Activated T-cell treated with anti-CD3 and anti-CD28 coated beads, Interleukin-2, amount 50 U/mL, for 24 hours (primary cell): ENCODE measurements around the gene CILP2.

ENCODE experiments used
- DNase-seq: peaks from one replicate; pipeline ENCODE4 v3.0.0-alpha.2; 2020
- H3K27ac Mint-ChIP-seq: 2 replicates; pipeline ENCODE4 v1.8.0; 2020; ENCODE audit warnings: mild to moderate bottlenecking, mixed read lengths
- H3K27me3 Mint-ChIP-seq: 2 replicates; pipeline ENCODE4 v1.8.0; 2020; ENCODE audit warnings: mixed read lengths
- H3K36me3 Mint-ChIP-seq: 2 replicates; pipeline ENCODE4 v1.8.0; 2020; ENCODE audit warnings: low read depth, mixed read lengths
- H3K4me1 Mint-ChIP-seq: 2 replicates; pipeline ENCODE4 v1.8.0; 2020; ENCODE audit warnings: low read depth, mixed read lengths
- H3K4me3 Mint-ChIP-seq: 2 replicates; pipeline ENCODE4 v1.8.0; 2020; ENCODE audit warnings: mild to moderate bottlenecking, moderate library complexity, mixed read lengths
- H3K9me3 Mint-ChIP-seq: 2 replicates; pipeline ENCODE4 v1.8.0; 2020; ENCODE audit warnings: mixed read lengths

Gene CILP2

DNA sequence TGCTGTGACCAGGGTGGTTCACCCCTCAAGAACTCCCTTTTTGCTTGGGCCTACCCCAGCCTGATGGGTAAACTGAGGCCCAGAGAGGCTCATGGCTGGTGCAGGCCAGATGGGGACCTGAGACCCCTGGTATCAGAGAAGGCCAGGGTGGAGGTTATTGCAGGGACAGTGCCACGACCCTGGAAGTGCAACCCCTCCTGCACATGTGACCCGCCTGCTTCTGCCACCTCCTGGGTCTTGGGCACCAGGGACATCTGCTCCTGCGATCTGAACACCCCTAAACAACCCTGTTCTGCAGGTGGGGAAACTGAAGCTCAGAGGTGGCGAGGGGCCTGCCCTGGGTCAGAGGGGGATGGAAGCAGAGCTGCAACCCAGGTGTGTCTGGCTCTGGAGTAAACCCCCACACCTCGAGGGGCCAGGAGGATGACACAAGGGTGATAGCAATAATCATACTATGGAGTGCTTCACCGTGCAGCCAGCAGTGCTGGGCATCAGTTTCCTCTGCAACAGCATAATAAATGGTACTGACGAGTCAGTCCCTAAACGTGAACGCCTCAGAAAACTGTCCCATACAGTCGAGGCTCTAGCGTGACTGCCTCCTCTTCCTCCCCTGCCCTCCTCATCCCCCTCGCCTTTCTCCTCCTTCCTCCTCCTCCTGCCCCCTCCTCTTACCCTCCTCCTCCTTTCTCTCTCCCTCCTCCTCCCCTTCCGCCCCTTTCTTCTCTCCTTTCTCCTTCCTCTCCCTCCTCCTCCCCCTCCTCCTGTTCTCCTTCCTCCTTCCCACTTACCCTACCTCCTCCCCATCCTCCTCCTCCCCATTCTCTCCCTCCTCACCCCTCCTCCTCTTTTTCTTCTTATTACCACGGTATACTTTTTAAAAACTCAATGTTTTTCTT lies 5.0 kb upstream of the CILP2 start:
- H3K27me3 Mint-ChIP-seq = no peaks in the 10 kb centered on the region
- H3K36me3 Mint-ChIP-seq = peaks cover 31% of the 10 kb centered on the region
- DNase-seq = no peak
- no peak overlapping the region for H3K4me3 Mint-ChIP-seq
- no peak overlapping the region for H3K27ac Mint-ChIP-seq
- peaks cover 11% of the 10 kb centered on the region for H3K4me1 Mint-ChIP-seq
- no peaks in the 10 kb centered on the region for H3K9me3 Mint-ChIP-seq

DNA sequence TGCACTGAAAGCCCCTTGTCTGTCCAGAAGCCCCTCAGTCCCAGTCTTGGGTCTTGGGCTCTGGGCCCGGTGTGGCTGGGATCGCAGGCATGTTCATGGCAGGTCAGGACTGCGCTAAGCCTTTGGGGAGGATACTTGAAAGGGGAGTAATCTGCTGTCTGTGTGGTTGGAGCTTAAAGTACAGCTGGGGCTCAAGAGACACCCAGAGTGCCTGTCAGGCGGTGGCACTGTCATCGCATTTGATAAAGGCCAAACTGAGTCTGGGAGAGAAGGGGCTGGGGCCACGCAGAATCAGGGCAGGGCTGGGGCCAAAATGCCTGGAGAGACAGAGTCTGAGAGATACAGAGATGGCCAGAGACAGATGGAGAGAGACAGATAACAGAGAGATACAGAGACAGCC lies 4.2 kb upstream of the CILP2 start:
- peaks cover 4% of the 10 kb centered on the region for H3K27me3 Mint-ChIP-seq
- no peak for DNase-seq
- H3K4me3 Mint-ChIP-seq = no peak overlapping the region
- H3K9me3 Mint-ChIP-seq = no peaks in the 10 kb centered on the region
- H3K4me1 Mint-ChIP-seq = peaks cover 16% of the 10 kb centered on the region
- no peak overlapping the region for H3K27ac Mint-ChIP-seq
- peaks cover 25% of the 10 kb centered on the region for H3K36me3 Mint-ChIP-seq

DNA sequence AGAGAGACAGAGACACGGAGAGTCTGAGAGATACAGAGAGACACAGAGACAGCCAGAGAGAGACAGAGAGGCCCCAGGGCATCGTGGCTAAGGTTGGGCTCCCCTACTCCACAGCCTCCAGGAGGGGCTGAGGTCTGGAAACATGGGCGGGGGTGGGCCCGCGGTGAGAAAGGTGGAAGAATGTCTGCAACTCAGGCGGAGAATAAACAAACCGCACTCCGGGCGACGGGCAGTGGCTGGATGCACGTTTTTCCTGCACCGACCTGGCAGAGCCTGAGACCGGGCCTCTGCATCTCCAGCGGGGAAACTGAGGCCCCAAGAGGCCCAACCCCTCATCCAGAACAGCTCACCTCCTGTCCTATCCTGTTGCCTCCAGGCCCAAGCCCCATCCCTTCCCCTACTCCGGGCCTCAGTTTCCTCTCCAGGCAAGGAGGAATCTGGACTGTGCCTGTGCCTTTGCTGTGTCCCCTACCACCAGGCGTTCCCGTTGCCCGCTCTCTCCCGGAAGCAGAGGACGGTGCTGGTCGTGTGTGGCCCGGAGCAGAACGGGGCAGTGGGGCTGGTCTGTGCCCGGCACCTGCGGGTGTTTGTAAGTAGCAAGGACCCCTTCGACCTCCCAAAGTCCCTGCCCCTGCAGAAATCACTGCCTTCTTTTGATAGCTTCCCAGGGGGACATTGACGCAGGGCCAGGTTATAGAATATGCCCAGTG lies 3.4 kb upstream of the CILP2 start:
- Mint-ChIP-seq H3K27me3 (peaks cover 7% of the 10 kb centered on the region), H3K36me3 (peaks cover 16% of the 10 kb centered on the region), H3K4me1 (peaks cover 19% of the 10 kb centered on the region), H3K27ac (no peak overlapping the region), H3K4me3 (no peak overlapping the region), H3K9me3 (no peaks in the 10 kb centered on the region)
- DNase-seq = no peak

DNA sequence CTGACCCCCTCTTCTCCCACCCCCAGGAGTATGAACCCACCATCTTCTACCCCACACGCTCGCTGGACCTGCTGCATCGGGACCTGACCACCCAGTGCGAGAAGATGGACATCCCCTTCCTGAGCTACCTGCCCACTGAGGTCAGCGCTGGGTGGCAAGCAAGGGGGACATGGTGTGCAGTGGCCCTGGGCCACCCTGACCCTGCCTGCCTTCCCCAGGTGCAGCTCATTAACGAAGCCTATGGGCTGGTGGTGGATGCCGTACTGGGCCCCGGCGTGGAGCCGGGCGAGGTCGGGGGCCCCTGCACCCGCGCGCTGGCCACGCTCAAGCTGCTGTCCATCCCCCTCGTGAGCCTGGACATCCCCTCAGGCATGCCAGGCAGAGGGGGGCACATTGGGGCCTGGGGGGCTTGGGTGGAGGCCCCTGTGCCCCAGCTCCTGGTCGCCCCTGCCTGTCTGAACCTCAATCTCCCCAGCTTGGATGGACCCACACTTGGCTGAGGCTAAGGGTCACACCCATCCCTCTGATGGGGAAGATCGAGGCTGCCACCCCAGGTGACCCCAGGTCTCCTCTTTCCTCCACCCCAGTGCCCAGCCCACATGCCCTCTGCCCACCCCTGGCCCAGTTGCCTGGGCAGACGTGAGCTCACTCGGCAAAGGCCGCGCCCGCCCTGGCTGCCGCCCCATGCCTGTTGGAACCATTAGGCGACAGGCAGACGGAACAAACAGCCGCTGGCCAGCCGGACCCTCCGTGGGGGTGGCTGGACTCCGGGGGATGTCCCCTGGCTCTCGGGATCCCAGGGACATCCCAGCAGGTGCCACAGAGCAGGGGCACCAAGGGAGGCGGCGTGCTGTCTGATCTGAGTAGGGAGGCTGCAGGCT lies 2.5 kb upstream of the CILP2 start:
- Mint-ChIP-seq H3K9me3 (no peaks in the 10 kb centered on the region), H3K4me3 (no peak overlapping the region), H3K27ac (peak overlapping the region; percentile 67), H3K4me1 (peaks cover 20% of the 10 kb centered on the region), H3K36me3 (peaks cover 13% of the 10 kb centered on the region), H3K27me3 (peaks cover 7% of the 10 kb centered on the region)
- DNase-seq = no peak

DNA sequence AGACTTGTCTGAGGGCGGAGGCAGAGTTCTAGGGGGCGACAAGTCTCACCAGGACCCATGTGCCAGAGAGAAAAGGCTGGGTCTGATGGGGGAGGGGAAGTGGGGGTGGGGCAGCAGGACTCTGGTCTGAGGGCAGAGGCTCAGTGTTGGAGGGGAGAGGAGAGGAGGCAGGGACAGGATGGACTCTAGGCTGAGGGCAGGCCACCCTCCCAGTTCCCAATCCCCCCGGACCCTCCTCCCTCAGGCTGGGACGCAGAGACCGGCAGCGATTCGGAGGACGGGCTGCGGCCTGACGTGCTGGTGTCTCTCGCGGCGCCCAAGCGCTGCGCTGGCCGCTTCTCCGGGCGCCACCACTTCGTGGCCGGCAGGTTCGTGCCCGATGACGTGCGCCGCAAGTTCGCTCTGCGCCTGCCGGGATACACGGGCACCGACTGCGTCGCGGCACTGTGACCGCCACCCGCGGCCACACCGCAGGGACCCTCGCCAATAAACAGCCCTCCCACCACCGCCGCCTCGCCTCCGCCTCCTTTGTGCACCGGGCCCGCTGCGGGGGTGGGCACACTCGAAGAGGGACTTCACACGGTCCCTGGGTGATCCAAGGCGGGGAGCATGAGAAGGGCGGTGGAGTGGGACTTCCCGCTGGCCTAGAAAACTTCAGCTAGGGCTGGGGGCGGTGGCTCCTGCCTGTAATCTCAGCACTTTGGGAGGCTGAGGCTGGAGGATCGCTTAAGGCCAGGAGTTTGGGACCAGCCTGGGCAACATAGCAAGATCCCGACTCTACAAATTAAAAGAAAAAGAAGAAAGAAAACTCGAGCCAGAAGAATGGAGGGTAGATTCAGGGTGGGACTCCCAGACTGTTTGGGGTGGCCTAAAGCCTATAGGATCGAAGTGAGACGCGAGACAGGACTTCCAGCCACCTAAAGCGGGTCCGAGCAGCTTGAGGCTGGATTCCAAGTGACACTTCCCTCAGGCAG lies 703 bp upstream of the CILP2 start:
- peaks cover 7% of the 10 kb centered on the region for H3K27me3 Mint-ChIP-seq
- no peaks in the 10 kb centered on the region for H3K36me3 Mint-ChIP-seq
- H3K4me3 Mint-ChIP-seq = no peak overlapping the region
- no peak for DNase-seq
- H3K4me1 Mint-ChIP-seq = peaks cover 24% of the 10 kb centered on the region
- H3K27ac Mint-ChIP-seq = peak overlapping the region; percentile 56
- no peaks in the 10 kb centered on the region for H3K9me3 Mint-ChIP-seq

DNA sequence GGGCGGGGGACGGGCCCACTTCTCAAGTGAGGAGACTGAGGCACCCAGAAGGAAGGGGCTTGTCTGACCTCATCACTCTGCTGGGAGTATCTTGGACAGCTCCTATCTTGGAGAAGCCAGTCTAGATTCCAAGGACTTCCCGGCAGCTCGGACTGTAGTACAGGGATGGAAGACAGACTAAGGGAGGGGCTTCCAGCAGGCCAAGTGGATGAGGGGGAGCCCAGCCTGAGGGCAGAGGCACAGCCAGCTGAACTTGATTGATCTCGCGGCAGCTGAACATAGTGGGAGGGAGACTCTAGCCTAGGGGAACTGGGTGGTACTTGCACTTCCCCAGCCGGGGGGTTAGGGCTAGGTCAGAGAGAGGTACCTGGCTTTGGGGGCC lies 711 bp downstream of the CILP2 start:
- no peak for DNase-seq
- Mint-ChIP-seq H3K27me3 (peaks cover 7% of the 10 kb centered on the region), H3K36me3 (no peaks in the 10 kb centered on the region), H3K4me3 (peak overlapping the region; percentile 30), H3K4me1 (peaks cover 24% of the 10 kb centered on the region), H3K27ac (peak overlapping the region; percentile 71), H3K9me3 (no peaks in the 10 kb centered on the region)

DNA sequence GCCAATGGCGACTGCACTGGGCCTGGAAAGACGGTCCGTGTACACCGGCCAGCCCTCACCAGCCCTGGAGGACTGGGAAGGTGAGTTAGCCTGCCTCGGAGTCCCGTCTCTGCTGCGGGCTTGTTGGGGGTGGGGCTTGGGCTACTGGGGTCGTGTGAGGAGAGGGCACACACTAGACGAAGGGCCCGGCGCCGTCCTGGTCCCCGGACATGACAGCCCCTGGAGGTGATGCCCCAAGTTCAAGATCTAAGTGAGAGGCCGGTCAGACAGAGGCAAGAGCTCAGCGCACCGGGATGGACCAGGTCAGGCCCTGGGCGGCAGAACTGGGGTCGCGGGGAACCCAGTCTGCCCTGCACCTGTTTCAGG lies 1.6 kb downstream of the CILP2 start:
- DNase-seq = no peak
- H3K9me3 Mint-ChIP-seq = no peaks in the 10 kb centered on the region
- peaks cover 7% of the 10 kb centered on the region for H3K27me3 Mint-ChIP-seq
- peaks cover 24% of the 10 kb centered on the region for H3K4me1 Mint-ChIP-seq
- no peaks in the 10 kb centered on the region for H3K36me3 Mint-ChIP-seq
- H3K4me3 Mint-ChIP-seq = no peak overlapping the region
- H3K27ac Mint-ChIP-seq = no peak overlapping the region

DNA sequence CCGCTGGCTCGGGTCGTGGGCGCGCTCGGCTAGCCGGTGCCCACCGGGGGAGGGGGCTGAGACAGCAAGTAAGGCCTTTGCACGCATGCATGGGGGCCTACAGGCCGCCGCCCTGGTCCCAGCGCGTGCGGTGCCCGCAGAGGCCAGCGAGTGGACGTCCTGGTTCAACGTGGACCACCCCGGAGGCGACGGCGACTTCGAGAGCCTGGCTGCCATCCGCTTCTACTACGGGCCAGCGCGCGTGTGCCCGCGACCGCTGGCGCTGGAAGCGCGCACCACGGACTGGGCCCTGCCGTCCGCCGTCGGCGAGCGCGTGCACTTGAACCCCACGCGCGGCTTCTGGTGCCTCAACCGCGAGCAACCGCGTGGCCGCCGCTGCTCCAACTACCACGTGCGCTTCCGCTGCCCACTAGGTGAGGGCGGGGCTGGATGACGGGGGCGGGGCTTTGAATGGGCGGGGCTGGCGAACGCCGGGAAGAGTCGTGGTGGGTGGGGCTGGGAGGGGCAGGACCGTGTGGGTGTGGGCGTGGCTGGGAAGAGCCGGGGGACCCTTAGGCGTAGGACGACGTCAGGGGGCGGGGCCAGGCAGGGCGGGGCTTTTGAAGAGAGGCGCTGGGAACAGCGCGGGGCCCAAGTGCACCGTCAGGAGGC lies 2.1 kb downstream of the CILP2 start:
- H3K4me1 Mint-ChIP-seq = peaks cover 24% of the 10 kb centered on the region
- peak; percentile 78 for DNase-seq
- peak overlapping the region; percentile 60 for H3K4me3 Mint-ChIP-seq
- peak overlapping the region; percentile 73 for H3K27ac Mint-ChIP-seq
- H3K9me3 Mint-ChIP-seq = no peaks in the 10 kb centered on the region
- no peaks in the 10 kb centered on the region for H3K36me3 Mint-ChIP-seq
- H3K27me3 Mint-ChIP-seq = peaks cover 7% of the 10 kb centered on the region

DNA sequence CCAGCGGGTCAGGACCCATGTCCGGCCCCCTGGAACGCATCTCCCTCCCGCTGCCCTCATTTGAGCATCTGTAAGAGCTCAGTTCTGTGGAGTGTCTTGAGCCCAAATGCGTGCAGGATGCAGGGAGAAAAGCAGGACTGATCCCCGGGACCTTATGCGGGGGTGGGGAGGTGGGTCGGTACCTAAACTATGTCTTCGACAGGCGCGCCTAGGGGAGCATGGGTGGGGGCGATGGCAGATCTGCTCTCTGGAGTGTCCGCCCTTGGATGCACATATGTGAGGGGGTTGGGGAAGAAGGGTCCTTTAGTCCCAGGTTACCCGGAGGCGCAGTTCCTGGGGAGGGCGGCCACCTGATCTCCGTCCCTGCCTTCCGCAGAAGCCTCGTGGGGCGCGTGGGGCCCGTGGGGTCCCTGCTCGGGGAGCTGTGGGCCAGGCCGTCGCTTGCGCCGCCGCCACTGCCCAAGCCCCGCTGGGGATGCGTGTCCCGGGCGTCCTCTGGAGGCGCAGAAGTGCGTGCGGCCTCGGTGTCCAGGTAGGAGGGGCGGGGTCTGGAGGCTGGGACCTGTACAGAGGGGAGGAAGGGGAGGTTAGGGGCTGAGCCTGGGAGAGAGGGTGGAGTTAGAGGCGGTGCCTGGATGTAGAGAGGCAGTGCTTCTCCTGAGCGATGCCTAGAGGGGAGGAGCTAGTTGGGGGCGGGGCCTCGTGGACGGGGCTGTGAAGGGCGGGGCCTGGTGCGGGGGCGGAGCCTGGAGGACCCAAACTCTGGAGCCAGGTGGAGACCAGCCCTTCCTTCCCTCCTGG lies 2.9 kb downstream of the CILP2 start:
- Mint-ChIP-seq H3K9me3 (no peaks in the 10 kb centered on the region), H3K27ac (peak overlapping the region; percentile 73), H3K27me3 (peaks cover 7% of the 10 kb centered on the region), H3K4me3 (peak overlapping the region; percentile 60), H3K4me1 (peaks cover 24% of the 10 kb centered on the region), H3K36me3 (no peaks in the 10 kb centered on the region)
- DNase-seq = peak; percentile 84

DNA sequence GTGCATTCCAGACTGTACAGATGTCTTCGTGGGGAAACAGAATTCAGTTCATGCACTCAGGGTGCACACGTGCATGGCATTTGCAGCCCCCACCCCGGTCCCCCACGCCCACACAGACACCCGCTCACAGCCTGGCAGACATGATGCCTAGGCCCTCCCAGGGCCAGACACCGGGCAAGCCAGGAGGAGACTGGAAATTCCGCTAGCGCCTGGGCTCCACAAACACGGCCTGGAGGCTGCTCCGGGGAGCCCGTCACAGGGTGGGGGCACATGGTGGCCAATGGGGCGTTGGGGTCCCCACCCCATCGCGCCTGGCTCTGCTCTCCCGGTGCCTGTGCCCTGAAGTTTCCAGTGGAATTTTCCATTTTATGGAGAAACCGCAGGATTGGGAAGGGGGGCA lies 3.6 kb downstream of the CILP2 start:
- DNase-seq = no peak
- Mint-ChIP-seq H3K36me3 (no peaks in the 10 kb centered on the region), H3K4me3 (no peak overlapping the region), H3K4me1 (peaks cover 24% of the 10 kb centered on the region), H3K9me3 (no peaks in the 10 kb centered on the region), H3K27ac (no peak overlapping the region), H3K27me3 (peaks cover 7% of the 10 kb centered on the region)

DNA sequence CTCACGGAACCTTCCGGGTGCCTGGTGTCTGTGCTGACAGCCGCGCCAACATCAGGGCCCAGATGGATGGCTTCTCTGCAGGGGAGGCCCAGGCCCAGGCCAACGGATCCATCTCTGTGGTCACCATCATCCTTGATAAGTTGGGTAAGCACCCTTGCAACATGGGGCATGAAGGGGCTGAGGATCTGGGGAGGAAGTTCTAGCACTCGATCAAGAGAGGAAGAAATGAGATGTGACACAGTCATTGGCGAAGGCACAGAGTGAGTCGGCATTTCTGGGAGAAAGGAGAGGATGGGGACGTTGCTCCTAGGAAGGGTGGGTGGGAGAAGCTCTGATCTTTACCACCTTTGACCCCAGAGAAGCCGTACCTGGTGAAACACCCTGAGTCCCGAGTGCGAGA lies 4.4 kb downstream of the CILP2 start:
- peaks cover 24% of the 10 kb centered on the region for H3K4me1 Mint-ChIP-seq
- no peak overlapping the region for H3K27ac Mint-ChIP-seq
- H3K4me3 Mint-ChIP-seq = no peak overlapping the region
- H3K36me3 Mint-ChIP-seq = no peaks in the 10 kb centered on the region
- DNase-seq = no peak
- peaks cover 7% of the 10 kb centered on the region for H3K27me3 Mint-ChIP-seq
- H3K9me3 Mint-ChIP-seq = no peaks in the 10 kb centered on the region

DNA sequence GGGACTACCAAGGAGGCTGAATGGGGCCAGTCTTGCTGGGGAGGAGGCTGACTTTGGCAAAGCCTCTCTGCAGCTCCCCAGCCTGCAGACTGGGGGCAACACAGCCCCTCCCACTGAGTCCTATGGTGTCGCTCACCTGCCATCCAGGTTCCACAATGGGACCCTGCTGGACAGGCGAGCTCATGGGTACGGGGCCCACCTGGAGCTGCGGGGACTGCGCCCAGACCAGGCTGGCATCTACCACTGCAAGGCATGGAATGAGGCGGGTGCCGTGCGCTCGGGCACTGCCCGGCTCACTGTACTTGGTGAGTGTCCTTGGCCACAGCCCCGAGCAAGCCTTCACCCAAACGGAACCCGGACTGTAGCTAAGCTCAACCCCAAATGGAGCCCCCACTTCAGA lies 5.0 kb downstream of the CILP2 start:
- DNase-seq = no peak

DNA sequence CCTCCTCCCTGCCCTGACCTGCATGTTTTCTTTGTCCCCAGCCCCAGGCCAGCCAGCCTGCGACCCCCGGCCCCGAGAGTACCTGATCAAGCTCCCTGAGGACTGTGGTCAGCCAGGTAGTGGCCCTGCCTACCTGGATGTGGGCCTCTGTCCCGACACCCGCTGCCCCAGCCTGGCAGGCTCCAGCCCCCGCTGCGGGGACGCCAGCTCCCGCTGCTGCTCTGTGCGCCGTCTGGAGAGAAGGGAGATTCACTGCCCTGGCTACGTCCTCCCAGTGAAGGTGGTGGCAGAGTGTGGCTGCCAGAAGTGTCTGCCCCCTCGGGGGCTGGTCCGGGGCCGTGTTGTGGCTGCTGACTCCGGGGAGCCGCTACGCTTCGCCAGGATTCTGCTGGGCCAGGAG lies 5.6 kb downstream of the CILP2 start:
- no peak overlapping the region for H3K27ac Mint-ChIP-seq
- H3K9me3 Mint-ChIP-seq = no peaks in the 10 kb centered on the region
- no peaks in the 10 kb centered on the region for H3K36me3 Mint-ChIP-seq

More for the DNA sequence above, 5.0 kb downstream of the CILP2 start:
- no peak overlapping the region for H3K4me3 Mint-ChIP-seq
- peaks cover 7% of the 10 kb centered on the region for H3K27me3 Mint-ChIP-seq
- no peak overlapping the region for H3K27ac Mint-ChIP-seq
- H3K4me1 Mint-ChIP-seq = peaks cover 19% of the 10 kb centered on the region
- no peaks in the 10 kb centered on the region for H3K9me3 Mint-ChIP-seq
- no peaks in the 10 kb centered on the region for H3K36me3 Mint-ChIP-seq

More for the DNA sequence above, 5.6 kb downstream of the CILP2 start:
- H3K27me3 Mint-ChIP-seq = peaks cover 5% of the 10 kb centered on the region
- DNase-seq = no peak
- H3K4me3 Mint-ChIP-seq = no peak overlapping the region
- H3K4me1 Mint-ChIP-seq = peaks cover 17% of the 10 kb centered on the region
